Endothelial cell of umbilical vein (primary cell): ENCODE results near the gene RSPRY1. TPM values are rescaled to one million over a fixed set of nuclear protein-coding genes. Genes with fewer than 3 reads are reported as not detected.

Source experiments
- BruUV-seq: library from RNA; stranded (reverse); fragments of 400-500 nt; replicated peaks from 2 replicates; lab custom pipeline; 2021; lab: Mats Ljungman, UMichigan
- CTCF ChIA-PET: fragments of 300-600, 350-600 bp; sonication (Branson Sonifier 250); formaldehyde crosslinking; loops from one replicate; lab custom pipeline; 2021; ENCODE audit warnings: antibody characterized with exemption, inconsistent platforms; lab: Charles Lee
- POLR2A ChIA-PET: fragments of 300-600, 350-600 bp; sonication (Branson Sonifier 250); formaldehyde crosslinking; loops from one replicate; lab custom pipeline; 2021; ENCODE audit warnings: antibody characterized with exemption, inconsistent platforms; lab: Charles Lee
- DNase-seq: peaks from one replicate; pipeline ENCODE4 v3.0.0-alpha.2; 2011; ENCODE audit warnings: low read depth, low spot score
- FAIRE-seq: peaks from 2 replicates; lab custom pipeline; 2011; peaks lifted over from hg19 to GRCh38; lab: Jason Lieb, UNC
- H2AFZ ChIP-seq: 2 replicates; pipeline ENCODE4 v1.6.0; 2012; ENCODE audit warnings: low read depth, low read length, control low read depth, inconsistent platforms
- H3K27ac ChIP-seq: 2 replicates; pipeline ENCODE4 v1.5.1; 2011; ENCODE audit warnings: low read depth, mild to moderate bottlenecking, control low read depth, low read length, moderate library complexity; ENCODE audit not compliant: insufficient read depth
- H3K27me3 ChIP-seq, 2 experiments: 2 replicates each; pipeline versions ENCODE4 v1.6.0 to v1.6.1; 2011; ENCODE audit warnings: low read length in 2 of 2, mixed read lengths in 1 of 2; ENCODE audit not compliant: control insufficient read depth in 2 of 2, insufficient read depth in 2 of 2
- H3K36me3 ChIP-seq, 2 experiments: 2 replicates in 1 of 2; 3 replicates in 1 of 2; pipeline ENCODE4 v1.5.1; 2011; ENCODE audit warnings: low read length in 2 of 2, mild to moderate bottlenecking in 1 of 2, moderate library complexity in 1 of 2; ENCODE audit not compliant: control insufficient read depth in 2 of 2, insufficient read depth in 2 of 2; ENCODE audit errors: extremely low read depth in 1 of 2
- H3K4me1 ChIP-seq: 3 replicates; pipeline ENCODE4 v1.5.1; 2011; ENCODE audit warnings: mild to moderate bottlenecking, low read length; ENCODE audit not compliant: control insufficient read depth, insufficient read depth; ENCODE audit errors: extremely low read depth
- H3K4me2 ChIP-seq: 2 replicates; pipeline ENCODE4 v1.6.1; 2011; ENCODE audit warnings: low read length, control low read depth, mixed read lengths; ENCODE audit not compliant: insufficient read depth
- H3K4me3 ChIP-seq, 3 experiments: fragments of 200-600 bp in 1 of 3; sonication (generic), shearing (Covaris generic) in 1 of 3; replicated peaks in 1 of 3; 2 replicates each; pipeline ENCODE4 v1.5.1; 2011 to 2016; ENCODE audit warnings: control low read depth in 3 of 3, low read length in 3 of 3, mild to moderate bottlenecking in 2 of 3, inconsistent platforms in 1 of 3, low read depth in 1 of 3, moderate library complexity in 1 of 3; ENCODE audit not compliant: insufficient read depth in 1 of 3
- H3K79me2 ChIP-seq: 2 replicates; pipeline ENCODE4 v1.6.0; 2012; ENCODE audit warnings: low read length, inconsistent platforms; ENCODE audit not compliant: control insufficient read depth, insufficient read depth
- H3K9ac ChIP-seq: replicated peaks from 2 replicates; pipeline ENCODE3; 2011; ENCODE audit warnings: low read length, control low read depth; ENCODE audit not compliant: insufficient read depth; ENCODE audit errors: extremely low read depth
- H3K9me1 ChIP-seq: replicated peaks from 3 replicates; pipeline ENCODE4 v1.6.0; 2011; ENCODE audit warnings: mild to moderate bottlenecking, low read length; ENCODE audit not compliant: control insufficient read depth, insufficient read depth; ENCODE audit errors: extremely low read depth
- H3K9me3 ChIP-seq: replicated peaks from 2 replicates; pipeline ENCODE4 v1.5.1; 2012; ENCODE audit warnings: low read length, inconsistent platforms; ENCODE audit not compliant: control insufficient read depth, insufficient read depth
- H4K20me1 ChIP-seq: replicated peaks from 2 replicates; pipeline ENCODE3; 2011; ENCODE audit warnings: mild to moderate bottlenecking, low read length; ENCODE audit not compliant: control insufficient read depth, insufficient read depth; ENCODE audit errors: extremely low read depth
- CTCF ChIP-seq, 2 donors: IDR thresholded peaks; 1 replicate in 1 of 2; 2 replicates in 1 of 2; pipeline ENCODE4 v1.5.1; 2011; ENCODE audit warnings: low read length in 2 of 2, mild to moderate bottlenecking in 2 of 2, moderate library complexity in 2 of 2, control low read depth in 1 of 2, inconsistent platforms in 1 of 2, low read depth in 1 of 2; ENCODE audit not compliant: insufficient read depth in 1 of 2; ENCODE audit errors: extremely low read depth in 1 of 2
- EZH2 ChIP-seq: IDR thresholded peaks from 2 replicates; pipeline ENCODE4 v1.6.1; 2012; ENCODE audit warnings: borderline replicate concordance, low read depth, mild to moderate bottlenecking, moderate library complexity, low read length, inconsistent platforms; ENCODE audit not compliant: severe bottlenecking
- FOS ChIP-seq: IDR thresholded peaks from 2 replicates; pipeline ENCODE4 v1.6.1; 2011; ENCODE audit warnings: mild to moderate bottlenecking, low read length, moderate library complexity, borderline replicate concordance; ENCODE audit not compliant: insufficient read depth
- GATA2 ChIP-seq: IDR thresholded peaks from 2 replicates; pipeline ENCODE4 v1.7.0; 2011; ENCODE audit warnings: low read depth, mild to moderate bottlenecking, moderate library complexity, mixed read lengths, low read length; ENCODE audit not compliant: insufficient read length, insufficient read depth
- JUN ChIP-seq: IDR thresholded peaks from 2 replicates; pipeline ENCODE4 v1.6.1; 2011; ENCODE audit warnings: borderline replicate concordance, low read depth; ENCODE audit not compliant: insufficient read length, insufficient read depth
- MYC ChIP-seq: IDR thresholded peaks from one replicate; pipeline ENCODE4 v1.6.1; 2011; ENCODE audit warnings: mild to moderate bottlenecking, low read depth, low read length
- POLR2A ChIP-seq: IDR thresholded peaks from 2 replicates; pipeline ENCODE4 v1.6.1; 2012; ENCODE audit warnings: low read depth, mild to moderate bottlenecking, control low read depth, low read length
- POLR2AphosphoS5 ChIP-seq: IDR thresholded peaks from 2 replicates; pipeline ENCODE4 v1.6.1; 2012; ENCODE audit warnings: low read depth, mild to moderate bottlenecking, control low read depth, low read length, moderate library complexity; ENCODE audit not compliant: insufficient read depth
- dilution Hi-C: fragments of 300-500 bp; cut with MboI; formaldehyde crosslinking; loops from one replicate; pipeline ENCODE4 v1.15.0; 2019; ENCODE audit warnings: low sequenced_read_pairs; ENCODE audit not compliant: extremely low pct_ligation_motif_present
- intact Hi-C: fragments of 100-400 bp; cut with micrococcal nuclease; formaldehyde crosslinking; loops from one replicate; pipeline ENCODE4 v1.10.0; 2022
- polyA plus RNA-seq, 4 experiments: library from polyadenylated mRNA; depleted of rRNA in 3 of 4; stranded (reverse) in 3 of 4; unstranded in 1 of 4; fragments of >200 nt; gene quantifications; 2 replicates each; pipeline versions ENCODE4 v1.2.1 to v1.2.3, GENCODE V29; 2011 to 2012; ENCODE audit warnings: missing spikeins in 1 of 4
- total RNA-seq: library from RNA; stranded (reverse); gene quantifications from 2 replicates; pipeline ENCODE4 v1.2.3, GENCODE V29; 2021
- TF ChIP-seq, protein P1 (sequence below): IDR thresholded peaks from 2 replicates; pipeline ENCODE4 v1.6.1; 2011; ENCODE audit not compliant: insufficient read depth, insufficient read length

RSPRY1 gene
- total and polyA plus RNA-seq, 2 donors (not counting 3 experiments of a cell fraction or from before 2014, with no cell fraction given): 28.5 to 55.1 TPM

GRCh38 chr16:57146040-57146647, 40.0 kb upstream of the RSPRY1 start:
- Histone ChIP-seq H3K4me2 (no peak overlapping the region), H3K36me3 (no peaks in the 10 kb centered on the region), H3K27me3 (no peaks in the 10 kb centered on the region), H2AFZ (no peak overlapping the region), H3K4me1 (peaks cover 49% of the 10 kb centered on the region), H3K79me2 (no peaks in the 10 kb centered on the region), H3K9me1 (no peaks in the 10 kb centered on the region), H4K20me1 (no peaks in the 10 kb centered on the region), H3K9me3 (no peaks in the 10 kb centered on the region), H3K9ac (no peak overlapping the region), H3K27ac (peak overlapping the region; percentile 13), H3K4me3 (no peak overlapping the region)
- no TSS peak for BruUV-seq
- intact Hi-C loops (loop anchor here (2.0 kb wide), 2 partner anchors 41 to 53 kb away; partner anchors contain the start of genes CPNE2, PSME3IP1 and RSPRY1), dilution Hi-C loops (loop anchor here (5.0 kb wide), 1 partner anchor 36 kb away; no protein-coding TSS in a partner anchor)
- FAIRE-seq (no peak), DNase-seq (no peak)
- CTCF ChIA-PET: no interaction called here
- POLR2A ChIA-PET: no interaction called here
- no peak for TF ChIP-seq CTCF (IDR thresholded peaks at IDR 0.05; ENCODE audit: extremely low read depth in 1 of 2, insufficient read depth in 1 of 2, low read depth in 1 of 2, low read length in 2 of 2)
- TF ChIP-seq, protein P1, sequence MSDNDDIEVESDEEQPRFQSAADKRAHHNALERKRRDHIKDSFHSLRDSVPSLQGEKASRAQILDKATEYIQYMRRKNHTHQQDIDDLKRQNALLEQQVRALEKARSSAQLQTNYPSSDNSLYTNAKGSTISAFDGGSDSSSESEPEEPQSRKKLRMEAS: no peak
- no peak for TF ChIP-seq MYC
- no peak for TF ChIP-seq POLR2A
- no peak for TF ChIP-seq GATA2
- no peak for TF ChIP-seq JUN
- TF ChIP-seq POLR2AphosphoS5: no peak
- no peak for TF ChIP-seq FOS
- TF ChIP-seq EZH2: no peak
